ENCODE results near the gene ITGB4. TPM values are rescaled to one million over a fixed set of nuclear protein-coding genes. Genes with fewer than 3 reads are reported as not detected.

ITGB4 gene
- total RNA-seq, 1 donor from 2014 or later = 26.4 TPM

DNA sequence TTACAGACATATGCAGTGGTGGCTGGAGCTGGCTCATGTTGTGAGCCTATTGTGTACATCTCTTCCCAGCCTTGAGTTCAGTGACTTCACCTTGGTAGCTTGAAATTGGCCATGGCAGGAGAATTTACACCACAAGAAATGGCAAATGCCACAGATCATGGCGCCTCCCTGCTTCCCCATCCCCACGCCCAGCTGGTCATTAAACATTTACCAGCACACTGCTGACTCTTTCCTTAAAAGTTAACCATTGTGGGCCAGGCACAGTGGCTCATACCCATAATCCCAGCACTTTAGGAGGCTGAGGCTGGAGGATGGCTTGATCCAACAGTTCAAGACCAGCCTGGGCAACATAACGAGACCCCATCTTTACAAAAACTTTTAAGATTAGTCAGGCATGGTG lies 22.6 kb upstream of the ITGB4 start:
- peaks cover 28% of the 10 kb centered on the region for H3K36me3 Mint-ChIP-seq
- H3K4me3 Mint-ChIP-seq = no peak overlapping the region
- no peak overlapping the region for H3K27ac Mint-ChIP-seq
- peaks cover 19% of the 10 kb centered on the region for H3K4me1 Mint-ChIP-seq (ENCODE audit: unreplicated experiment)
- no peak for DNase-seq (ENCODE audit: extremely low spot score, unreplicated experiment)
- no peaks in the 10 kb centered on the region for H3K27me3 Mint-ChIP-seq
- no peaks in the 10 kb centered on the region for H3K9me3 Mint-ChIP-seq
- TF ChIP-seq, protein P1, sequence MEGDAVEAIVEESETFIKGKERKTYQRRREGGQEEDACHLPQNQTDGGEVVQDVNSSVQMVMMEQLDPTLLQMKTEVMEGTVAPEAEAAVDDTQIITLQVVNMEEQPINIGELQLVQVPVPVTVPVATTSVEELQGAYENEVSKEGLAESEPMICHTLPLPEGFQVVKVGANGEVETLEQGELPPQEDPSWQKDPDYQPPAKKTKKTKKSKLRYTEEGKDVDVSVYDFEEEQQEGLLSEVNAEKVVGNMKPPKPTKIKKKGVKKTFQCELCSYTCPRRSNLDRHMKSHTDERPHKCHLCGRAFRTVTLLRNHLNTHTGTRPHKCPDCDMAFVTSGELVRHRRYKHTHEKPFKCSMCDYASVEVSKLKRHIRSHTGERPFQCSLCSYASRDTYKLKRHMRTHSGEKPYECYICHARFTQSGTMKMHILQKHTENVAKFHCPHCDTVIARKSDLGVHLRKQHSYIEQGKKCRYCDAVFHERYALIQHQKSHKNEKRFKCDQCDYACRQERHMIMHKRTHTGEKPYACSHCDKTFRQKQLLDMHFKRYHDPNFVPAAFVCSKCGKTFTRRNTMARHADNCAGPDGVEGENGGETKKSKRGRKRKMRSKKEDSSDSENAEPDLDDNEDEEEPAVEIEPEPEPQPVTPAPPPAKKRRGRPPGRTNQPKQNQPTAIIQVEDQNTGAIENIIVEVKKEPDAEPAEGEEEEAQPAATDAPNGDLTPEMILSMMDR (conservative IDR thresholded peaks at IDR 0.05) = no peak

GRCh38 chr17:75701288-75701687 lies 20.0 kb upstream of the ITGB4 start:
- TF ChIP-seq, protein P1 (conservative IDR thresholded peaks at IDR 0.05) = no peak
- no peaks in the 10 kb centered on the region for H3K27me3 Mint-ChIP-seq
- H3K4me3 Mint-ChIP-seq = no peak overlapping the region
- H3K27ac Mint-ChIP-seq = peak overlapping the region; percentile 82
- DNase-seq (ENCODE audit: extremely low spot score, unreplicated experiment) = no peak
- peaks cover 10% of the 10 kb centered on the region for H3K4me1 Mint-ChIP-seq (ENCODE audit: unreplicated experiment)
- no peaks in the 10 kb centered on the region for H3K9me3 Mint-ChIP-seq
- H3K36me3 Mint-ChIP-seq = peaks cover 20% of the 10 kb centered on the region

DNA sequence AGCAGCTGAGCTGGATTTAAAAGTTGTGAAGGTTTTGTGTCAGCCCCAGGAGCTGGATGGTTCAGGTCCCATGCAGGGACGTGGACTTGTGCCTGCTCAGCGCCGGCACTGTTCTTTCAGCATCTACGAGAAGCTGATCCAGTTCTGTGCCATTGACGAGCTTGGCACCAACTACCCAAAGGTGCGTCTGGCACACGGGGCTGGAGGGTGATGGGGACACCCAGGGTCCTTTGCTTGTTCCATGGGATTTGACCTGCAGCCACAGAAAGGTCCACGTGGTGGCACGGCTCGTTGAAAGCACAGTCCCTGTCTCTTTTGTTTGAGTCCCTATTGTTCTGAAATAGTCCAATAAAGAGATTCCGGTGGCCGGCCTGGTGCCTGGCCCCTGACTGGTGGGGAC lies 18.1 kb upstream of the ITGB4 start:
- TF ChIP-seq, protein P1 (conservative IDR thresholded peaks at IDR 0.05) = no peak
- no peak for DNase-seq (ENCODE audit: extremely low spot score, unreplicated experiment)
- Mint-ChIP-seq H3K9me3 (no peaks in the 10 kb centered on the region), H3K4me3 (no peak overlapping the region), H3K36me3 (peaks cover 21% of the 10 kb centered on the region), H3K4me1 (ENCODE audit: unreplicated experiment) (no peaks in the 10 kb centered on the region), H3K27me3 (no peaks in the 10 kb centered on the region), H3K27ac (no peak overlapping the region)

DNA sequence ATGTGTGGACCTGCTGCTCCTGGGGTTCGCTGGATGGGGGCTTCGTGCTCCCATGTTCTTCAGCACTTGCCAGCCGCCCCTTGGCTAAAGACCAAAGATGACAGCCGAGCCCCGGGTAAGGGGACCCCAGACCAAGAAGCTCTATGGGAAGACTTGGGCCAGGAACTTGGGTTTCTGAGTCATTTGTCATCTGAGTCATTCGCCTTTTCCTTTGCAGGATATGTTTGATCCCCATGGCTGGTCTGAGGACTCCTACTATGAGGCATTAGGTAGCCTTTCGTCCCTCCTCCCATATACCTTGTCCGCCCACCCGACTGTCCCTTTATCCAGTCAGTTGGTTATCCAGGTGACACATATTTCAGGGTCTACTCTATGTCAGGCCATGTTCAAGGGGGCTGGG lies 17.7 kb upstream of the ITGB4 start:
- no peaks in the 10 kb centered on the region for H3K4me1 Mint-ChIP-seq (ENCODE audit: unreplicated experiment)

DNA sequence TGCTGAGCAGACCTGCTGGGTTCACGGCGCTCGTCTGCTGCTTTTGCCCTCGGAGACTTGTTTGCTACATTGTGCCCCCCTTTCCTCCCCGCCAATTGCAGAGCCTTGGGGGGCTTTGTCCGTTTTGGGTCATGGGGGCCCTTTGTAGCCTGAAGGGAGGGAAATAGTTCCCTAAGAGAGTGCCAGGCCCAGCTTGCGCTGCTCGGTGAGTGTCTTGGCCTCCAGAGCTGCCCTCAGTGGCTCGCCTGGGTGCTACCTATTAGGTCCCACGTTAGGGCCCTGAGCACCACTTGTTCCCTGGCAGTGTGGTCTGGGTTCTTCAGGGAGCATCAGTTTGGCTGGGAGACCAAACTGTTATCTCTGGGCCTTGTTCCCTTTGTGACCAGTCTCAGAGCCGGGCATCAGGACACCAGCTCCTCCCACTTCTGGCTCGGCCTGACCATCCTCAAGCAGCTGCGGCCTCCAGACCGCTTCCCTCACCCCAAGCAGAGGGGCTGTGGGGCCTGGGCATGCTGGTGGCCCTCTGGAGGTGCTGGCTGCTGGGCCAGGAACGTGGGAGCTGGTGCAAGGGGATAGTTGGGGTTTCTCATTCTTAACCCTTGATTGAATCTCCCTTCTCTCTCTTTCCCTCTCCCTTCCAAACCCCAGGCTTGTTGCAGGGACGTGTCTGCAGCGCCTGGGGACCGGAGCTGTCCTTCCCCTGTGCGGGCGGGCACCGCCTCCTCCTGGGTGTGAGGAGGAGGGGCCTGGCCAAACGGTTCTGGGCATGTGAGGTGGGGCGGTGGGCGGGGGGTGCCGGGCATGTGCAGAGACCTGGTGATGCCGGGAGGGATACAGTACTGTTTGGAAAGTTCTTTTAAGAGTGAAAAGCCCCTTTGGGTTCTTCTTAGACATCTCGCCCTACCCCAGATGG lies 16.0 kb upstream of the ITGB4 start:
- H3K4me1 Mint-ChIP-seq (ENCODE audit: unreplicated experiment) = no peaks in the 10 kb centered on the region
- DNase-seq (ENCODE audit: extremely low spot score, unreplicated experiment) = no peak
- no peak overlapping the region for H3K4me3 Mint-ChIP-seq
- H3K27me3 Mint-ChIP-seq = no peaks in the 10 kb centered on the region
- H3K9me3 Mint-ChIP-seq = no peaks in the 10 kb centered on the region
- H3K27ac Mint-ChIP-seq = no peak overlapping the region
- TF ChIP-seq, protein P1 (conservative IDR thresholded peaks at IDR 0.05) = no peak
- H3K36me3 Mint-ChIP-seq = peaks cover 20% of the 10 kb centered on the region

More for the DNA sequence above, 17.7 kb upstream of the ITGB4 start:
- no peak for DNase-seq (ENCODE audit: extremely low spot score, unreplicated experiment)
- Mint-ChIP-seq H3K36me3 (peaks cover 23% of the 10 kb centered on the region), H3K4me3 (no peak overlapping the region), H3K27ac (no peak overlapping the region), H3K9me3 (no peaks in the 10 kb centered on the region), H3K27me3 (no peaks in the 10 kb centered on the region)
- TF ChIP-seq, protein P1 (conservative IDR thresholded peaks at IDR 0.05) = no peak
